HG03135 (cell line): ENCODE results near the gene RCHY1.

Experiments used
- ATAC-seq: cut with Tn5 transposase; IDR thresholded peaks from one replicate; pipeline ENCODE4 v1.9.1; 2021; ENCODE audit warnings: mild to moderate bottlenecking, moderate library complexity; ENCODE audit not compliant: unreplicated experiment

RCHY1 gene

GRCh38 chr4:75432683-75433082 lies 81.5 kb downstream of the RCHY1 start:
- ATAC-seq = no peak

GRCh38 chr4:75429208-75429607 lies 85.0 kb downstream of the RCHY1 start:
- ATAC-seq = no peak
